Measurements from ENCODE around the gene NUBP1.

NUBP1 gene

DNA sequence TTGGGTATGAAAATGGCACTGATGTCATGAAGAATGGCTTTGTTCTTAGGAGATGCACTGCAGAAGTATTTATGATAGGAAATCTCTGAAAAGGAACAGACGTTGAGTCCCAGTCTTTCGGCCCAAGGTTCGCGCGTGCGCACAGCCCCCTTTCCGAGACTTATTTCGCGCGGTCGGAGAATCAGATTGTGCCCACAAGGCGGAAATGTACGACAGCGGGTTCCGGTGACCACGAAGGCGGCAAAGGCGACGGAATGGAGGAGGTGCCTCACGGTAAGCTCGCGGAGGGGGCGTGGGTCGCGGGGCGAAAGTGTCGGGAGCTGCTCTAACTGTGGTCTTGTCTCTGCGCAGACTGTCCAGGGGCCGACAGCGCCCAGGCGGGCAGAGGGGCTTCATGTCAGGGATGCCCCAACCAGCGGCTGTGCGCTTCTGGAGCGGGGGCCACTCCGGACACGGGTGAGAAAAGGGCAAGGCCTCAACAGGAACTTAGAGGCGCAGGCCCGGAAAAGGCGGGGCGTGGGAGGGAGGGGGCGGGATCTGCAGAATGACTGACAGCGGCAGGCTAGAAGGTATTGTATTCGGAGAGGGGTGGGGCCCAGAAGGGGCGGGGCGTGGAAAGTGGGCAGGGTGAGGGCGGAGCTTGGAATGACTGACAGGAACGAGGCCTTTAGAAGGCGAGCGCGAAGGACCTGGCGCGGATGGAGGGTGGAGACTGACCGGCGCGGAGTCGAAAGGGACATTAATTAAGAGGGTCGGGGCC is at the start of gene NUBP1:
Gene NUBP1, plus strand, starts transcription at position 233 of the 760 bp plus-strand sequence. Its CDS starts 22 bp downstream, at position 255.
- peak within 1 kb of the TSS; percentile 96 for H3K27ac ChIP-seq (ENCODE audit: low read length)
- H3K4me1 ChIP-seq (ENCODE audit: control insufficient read depth, insufficient read depth, low read length), result peaks cover 25% of the 10 kb centered on the region
- no peaks in the 10 kb centered on the region for H3K9me3 ChIP-seq (ENCODE audit: control insufficient read depth in 2 of 2, low read length in 2 of 2)
- peak within 1 kb of the TSS; percentile 78 to 87 for H3K4me3 ChIP-seq (ENCODE audit: low read length in 2 of 2)
- H3K9ac ChIP-seq (ENCODE audit: low read length in 2 of 2), result peak within 1 kb of the TSS; percentile 92 to 93
- H3K27me3 ChIP-seq (ENCODE audit: control insufficient read depth in 1 of 2, insufficient read depth in 2 of 2, low read length in 2 of 2), result no peaks in the 10 kb centered on the region
- peaks cover 4 to 12% of the 10 kb centered on the region in 2 donors for H3K36me3 ChIP-seq (ENCODE audit: control insufficient read depth in 2 of 2, insufficient read depth in 2 of 2, low read length in 2 of 2)

DNA sequence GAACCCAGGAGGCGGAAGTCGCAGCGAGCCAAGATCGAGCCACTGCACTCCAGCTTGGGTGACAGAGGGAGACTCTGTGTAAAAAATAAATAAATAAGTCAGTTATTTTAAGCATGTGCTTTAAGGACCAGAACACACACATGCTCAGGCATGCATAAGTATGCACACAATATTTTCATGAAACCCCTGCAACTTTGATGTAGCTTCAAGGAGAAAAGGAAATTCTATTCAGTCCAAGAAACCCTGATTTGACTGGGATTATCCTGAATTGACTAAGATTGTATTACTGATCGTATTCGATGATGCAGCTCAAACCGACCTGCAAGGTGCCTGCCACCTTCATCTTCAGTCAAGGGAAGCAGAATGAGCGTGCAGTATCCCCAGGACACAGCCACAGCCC is 49.8 kb upstream of the NUBP1 start:
- Histone ChIP-seq H3K27me3 (ENCODE audit: control insufficient read depth in 1 of 2, insufficient read depth in 2 of 2, low read length in 2 of 2) (no peaks in the 10 kb centered on the region), H3K9me3 (ENCODE audit: control insufficient read depth in 2 of 2, low read length in 2 of 2) (no peaks in the 10 kb centered on the region), H3K36me3 (ENCODE audit: control insufficient read depth in 2 of 2, insufficient read depth in 2 of 2, low read length in 2 of 2) (no peaks in the 10 kb centered on the region), H3K4me3 (ENCODE audit: low read length in 2 of 2) (no peak overlapping the region), H3K27ac (ENCODE audit: low read length) (no peak overlapping the region), H3K9ac (ENCODE audit: low read length in 2 of 2) (no peak overlapping the region), H3K4me1 (ENCODE audit: control insufficient read depth, insufficient read depth, low read length) (no peaks in the 10 kb centered on the region)

DNA sequence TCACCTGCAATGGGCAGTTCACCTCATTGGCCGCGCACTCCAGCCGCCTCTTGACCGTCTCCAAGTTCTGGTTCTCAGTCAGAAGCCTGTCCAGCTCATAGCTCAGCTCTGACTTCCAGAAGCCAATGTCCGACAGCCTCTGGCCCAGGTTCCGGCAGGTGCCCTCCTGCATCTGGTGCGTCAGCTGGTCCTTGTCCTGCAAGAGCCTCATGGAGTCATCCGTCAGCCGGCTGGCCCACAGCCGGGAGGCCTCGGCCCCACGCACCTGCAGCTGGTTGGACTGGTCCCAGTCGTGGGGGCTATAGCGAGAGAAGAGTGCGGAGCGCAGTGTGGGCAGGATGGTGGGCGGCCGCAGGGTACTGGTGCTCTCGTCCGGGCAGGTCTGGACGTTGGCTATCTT is 49.3 kb upstream of the NUBP1 start:
- Histone ChIP-seq H3K9me3 (ENCODE audit: control insufficient read depth in 2 of 2, low read length in 2 of 2) (no peaks in the 10 kb centered on the region), H3K9ac (ENCODE audit: low read length in 2 of 2) (no peak overlapping the region), H3K27me3 (ENCODE audit: control insufficient read depth in 1 of 2, insufficient read depth in 2 of 2, low read length in 2 of 2) (no peaks in the 10 kb centered on the region), H3K4me3 (ENCODE audit: low read length in 2 of 2) (no peak overlapping the region), H3K27ac (ENCODE audit: low read length) (no peak overlapping the region), H3K4me1 (ENCODE audit: control insufficient read depth, insufficient read depth, low read length) (no peaks in the 10 kb centered on the region), H3K36me3 (ENCODE audit: control insufficient read depth in 2 of 2, insufficient read depth in 2 of 2, low read length in 2 of 2) (no peaks in the 10 kb centered on the region)

DNA sequence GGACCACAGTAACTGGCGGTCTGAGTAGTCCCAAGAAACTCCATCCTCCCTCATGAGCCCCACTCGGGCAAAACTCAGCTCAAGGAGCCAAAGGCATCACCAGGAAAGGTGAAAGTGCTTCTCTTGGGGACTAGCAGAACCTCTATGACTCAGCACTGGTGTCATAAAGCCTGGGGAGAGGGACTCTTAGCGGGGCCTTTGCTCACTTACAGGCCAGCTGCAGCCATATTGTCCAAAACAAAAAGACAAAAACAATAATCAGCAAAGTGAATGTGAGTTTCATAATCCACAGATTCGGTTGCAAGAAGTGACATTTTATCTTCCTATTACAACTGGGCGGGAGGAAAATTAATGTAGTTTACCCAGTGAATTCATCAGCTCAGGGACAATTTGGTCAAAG is 48.8 kb upstream of the NUBP1 start, which contains the start of gene TEKT5:
Gene TEKT5, minus strand, starts transcription at position 101 of the 400 bp plus-strand sequence. Its CDS starts 57 bp downstream, at position 44.
- H3K4me1 ChIP-seq (ENCODE audit: control insufficient read depth, insufficient read depth, low read length), result no peaks in the 10 kb centered on the region
- no peaks in the 10 kb centered on the region for H3K9me3 ChIP-seq (ENCODE audit: control insufficient read depth in 2 of 2, low read length in 2 of 2)
- no peak within 1 kb of the TSS for H3K27ac ChIP-seq (ENCODE audit: low read length)
- no peak within 1 kb of the TSS for H3K4me3 ChIP-seq (ENCODE audit: low read length in 2 of 2)
- H3K27me3 ChIP-seq (ENCODE audit: control insufficient read depth in 1 of 2, insufficient read depth in 2 of 2, low read length in 2 of 2), result no peaks in the 10 kb centered on the region
- H3K36me3 ChIP-seq (ENCODE audit: control insufficient read depth in 2 of 2, insufficient read depth in 2 of 2, low read length in 2 of 2), result no peaks in the 10 kb centered on the region
- H3K9ac ChIP-seq (ENCODE audit: low read length in 2 of 2), result no peak within 1 kb of the TSS

DNA sequence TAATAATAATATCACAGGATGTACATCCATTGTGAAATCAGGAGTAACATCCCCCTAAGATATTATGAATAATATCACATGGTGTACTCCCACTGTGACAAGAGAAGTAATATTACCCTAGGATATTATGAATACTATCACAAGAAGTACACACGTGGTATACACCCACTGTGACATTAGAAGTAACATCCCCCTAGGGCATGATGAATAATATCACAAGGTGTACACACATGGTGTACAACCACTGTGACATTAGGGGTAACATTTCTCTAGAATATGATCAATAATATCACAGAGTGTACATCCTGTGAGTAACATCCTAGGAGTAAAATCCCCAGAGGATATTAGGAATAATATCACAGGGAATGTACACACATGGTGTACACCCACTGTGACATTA is 43.9 kb upstream of the NUBP1 start:
- H3K9me3 ChIP-seq (ENCODE audit: control insufficient read depth in 2 of 2, low read length in 2 of 2), result no peaks in the 10 kb centered on the region

DNA sequence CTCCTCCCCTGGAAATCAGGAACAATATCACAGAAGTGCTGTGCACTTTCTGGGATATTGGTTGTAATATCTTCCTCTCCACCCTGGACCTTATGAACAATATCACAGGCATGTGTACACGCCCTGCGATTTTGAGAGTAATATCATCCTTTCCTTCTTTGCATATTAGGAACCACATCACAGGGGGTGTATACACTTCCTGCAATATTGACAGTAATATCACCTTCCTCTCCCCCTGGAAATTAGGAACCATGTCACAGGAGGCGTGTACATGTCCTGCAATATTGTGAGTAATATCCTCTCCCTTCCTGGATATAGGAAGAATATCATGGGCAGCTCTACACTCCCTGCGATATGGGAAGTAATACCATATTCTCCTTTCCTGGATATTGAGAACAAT is 34.7 kb upstream of the NUBP1 start:
- H3K27ac ChIP-seq (ENCODE audit: low read length), result no peak overlapping the region
- no peaks in the 10 kb centered on the region for H3K36me3 ChIP-seq (ENCODE audit: control insufficient read depth in 2 of 2, insufficient read depth in 2 of 2, low read length in 2 of 2)
- H3K27me3 ChIP-seq (ENCODE audit: control insufficient read depth in 1 of 2, insufficient read depth in 2 of 2, low read length in 2 of 2), result no peaks in the 10 kb centered on the region
- H3K4me1 ChIP-seq (ENCODE audit: control insufficient read depth, insufficient read depth, low read length), result no peaks in the 10 kb centered on the region
- no peak overlapping the region for H3K4me3 ChIP-seq (ENCODE audit: low read length in 2 of 2)
- H3K9ac ChIP-seq (ENCODE audit: low read length in 2 of 2), result no peak overlapping the region
- no peaks in the 10 kb centered on the region for H3K9me3 ChIP-seq (ENCODE audit: control insufficient read depth in 2 of 2, low read length in 2 of 2)

More for the DNA sequence above, 43.9 kb upstream of the NUBP1 start:
- Histone ChIP-seq H3K27ac (ENCODE audit: low read length) (no peak overlapping the region), H3K27me3 (ENCODE audit: control insufficient read depth in 1 of 2, insufficient read depth in 2 of 2, low read length in 2 of 2) (no peaks in the 10 kb centered on the region), H3K4me3 (ENCODE audit: low read length in 2 of 2) (no peak overlapping the region), H3K9ac (ENCODE audit: low read length in 2 of 2) (no peak overlapping the region), H3K4me1 (ENCODE audit: control insufficient read depth, insufficient read depth, low read length) (no peaks in the 10 kb centered on the region), H3K36me3 (ENCODE audit: control insufficient read depth in 2 of 2, insufficient read depth in 2 of 2, low read length in 2 of 2) (no peaks in the 10 kb centered on the region)

DNA sequence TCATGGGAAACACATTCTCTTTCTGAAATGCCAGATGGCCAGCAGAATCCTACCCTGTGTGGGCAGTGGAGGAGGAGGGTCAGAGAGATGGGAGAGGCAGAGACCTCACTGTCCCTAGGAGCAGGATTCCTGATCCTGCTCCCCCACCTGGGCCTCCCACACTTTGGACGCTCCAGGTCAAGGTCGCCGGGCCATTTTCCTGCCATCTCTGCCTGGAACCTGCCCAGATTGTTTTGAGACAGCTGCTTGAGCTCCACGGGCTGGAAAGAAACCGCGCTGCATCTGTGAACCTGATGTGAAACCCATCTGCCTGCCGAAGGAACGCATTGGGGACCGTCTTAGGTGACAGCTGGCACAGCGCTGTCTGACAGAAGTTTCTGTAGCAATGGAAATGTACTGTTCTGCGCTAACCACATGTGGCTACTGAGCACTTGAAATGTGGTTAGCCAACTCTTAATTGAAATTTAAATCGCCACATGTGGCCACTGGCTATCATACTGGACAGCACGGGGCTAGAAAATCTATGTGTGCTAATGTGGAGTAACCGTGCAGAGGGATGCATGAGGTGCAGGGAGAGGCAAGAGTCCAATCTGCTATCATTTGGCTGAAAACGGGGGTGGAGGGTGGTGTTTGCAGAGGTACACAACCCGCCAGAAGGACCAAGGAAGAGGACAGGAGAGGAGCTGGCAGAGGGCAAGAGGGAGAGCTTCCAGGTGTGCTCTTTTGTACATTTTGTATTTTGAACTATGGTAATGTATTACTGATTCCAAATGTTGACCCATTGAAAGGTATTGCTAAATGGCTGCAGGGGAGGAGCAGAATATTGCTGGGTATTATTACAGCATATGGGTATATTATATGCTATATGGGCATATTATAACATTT is 15.4 kb upstream of the NUBP1 start:
- H3K36me3 ChIP-seq (ENCODE audit: control insufficient read depth in 2 of 2, insufficient read depth in 2 of 2, low read length in 2 of 2), result no peaks in the 10 kb centered on the region
- no peaks in the 10 kb centered on the region for H3K27me3 ChIP-seq (ENCODE audit: control insufficient read depth in 1 of 2, insufficient read depth in 2 of 2, low read length in 2 of 2)
- no peaks in the 10 kb centered on the region for H3K9me3 ChIP-seq (ENCODE audit: control insufficient read depth in 2 of 2, low read length in 2 of 2)
- H3K9ac ChIP-seq (ENCODE audit: low read length in 2 of 2), result no peak overlapping the region
- no peaks in the 10 kb centered on the region for H3K4me1 ChIP-seq (ENCODE audit: control insufficient read depth, insufficient read depth, low read length)
- no peak overlapping the region for H3K4me3 ChIP-seq (ENCODE audit: low read length in 2 of 2)
- no peak overlapping the region for H3K27ac ChIP-seq (ENCODE audit: low read length)

DNA sequence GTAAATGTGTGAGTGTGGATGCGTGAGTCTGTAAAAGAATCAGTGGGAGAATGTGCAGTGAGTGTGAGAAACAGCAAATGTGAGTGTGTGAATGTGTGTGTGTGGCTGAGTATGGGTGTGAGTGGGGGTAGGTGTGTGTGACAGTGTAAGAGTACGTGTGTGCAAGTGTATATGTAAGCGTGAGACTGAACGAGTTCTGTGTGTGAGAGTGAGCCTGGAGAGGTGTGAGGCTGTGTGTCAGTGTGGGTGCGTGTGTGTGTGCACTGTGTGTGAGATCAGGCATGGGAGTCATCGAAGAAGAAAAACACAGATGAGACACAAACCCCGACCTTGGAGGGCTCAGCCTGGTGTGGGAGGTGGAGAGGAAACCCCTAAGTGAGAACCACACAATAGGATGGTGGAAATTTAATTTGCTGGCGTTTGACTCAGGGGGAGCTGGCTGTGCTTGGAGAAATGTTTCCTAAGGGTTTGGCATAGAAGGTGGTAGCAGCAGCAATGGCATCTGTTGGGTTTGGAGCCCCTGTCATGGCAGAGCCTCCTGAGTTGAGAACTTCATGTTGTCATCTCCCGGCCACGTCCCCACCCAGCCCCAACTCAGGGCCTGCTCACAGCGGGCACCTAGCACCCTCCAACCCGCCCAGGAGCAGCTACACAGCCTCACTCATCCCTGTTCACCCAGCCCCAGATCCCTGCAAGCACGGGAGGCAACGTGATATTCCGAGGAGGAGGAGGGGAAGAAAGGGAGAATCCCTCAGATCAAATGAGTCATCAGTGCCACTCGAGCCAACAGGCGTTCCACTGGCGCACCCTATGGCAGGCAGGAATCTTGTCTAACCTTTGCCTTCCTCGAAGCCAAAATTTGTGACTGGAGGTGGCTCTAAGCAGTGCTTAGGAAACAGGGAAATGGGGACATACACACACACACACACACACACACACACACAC is 14.3 kb upstream of the NUBP1 start:
- no peak overlapping the region for H3K27ac ChIP-seq (ENCODE audit: low read length)
- H3K4me1 ChIP-seq (ENCODE audit: control insufficient read depth, insufficient read depth, low read length), result no peaks in the 10 kb centered on the region
- no peak overlapping the region for H3K9ac ChIP-seq (ENCODE audit: low read length in 2 of 2)
- no peak overlapping the region for H3K4me3 ChIP-seq (ENCODE audit: low read length in 2 of 2)
- no peaks in the 10 kb centered on the region for H3K36me3 ChIP-seq (ENCODE audit: control insufficient read depth in 2 of 2, insufficient read depth in 2 of 2, low read length in 2 of 2)
- H3K27me3 ChIP-seq (ENCODE audit: control insufficient read depth in 1 of 2, insufficient read depth in 2 of 2, low read length in 2 of 2), result no peaks in the 10 kb centered on the region
- no peaks in the 10 kb centered on the region for H3K9me3 ChIP-seq (ENCODE audit: control insufficient read depth in 2 of 2, low read length in 2 of 2)

DNA sequence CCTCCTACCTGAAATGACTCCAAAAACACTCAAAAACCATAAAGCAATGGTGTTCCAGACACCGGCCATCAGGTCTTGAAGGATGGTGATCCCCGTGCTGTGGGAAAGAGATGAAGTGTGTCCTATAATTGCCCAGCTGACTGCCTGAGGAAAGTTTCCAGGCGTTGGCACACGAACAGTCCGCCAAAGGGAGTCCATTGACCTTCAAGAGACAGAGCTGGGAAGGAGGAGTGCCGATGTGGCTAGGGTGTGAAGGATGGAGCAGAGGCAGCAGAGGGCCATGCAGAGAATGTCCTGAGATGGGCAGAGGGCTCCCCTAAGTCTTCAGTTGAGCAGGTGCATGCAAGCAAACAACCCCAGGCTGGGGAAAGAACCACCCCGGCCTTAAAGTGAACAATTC is 11.9 kb upstream of the NUBP1 start:
- H3K27me3 ChIP-seq (ENCODE audit: control insufficient read depth in 1 of 2, insufficient read depth in 2 of 2, low read length in 2 of 2), result no peaks in the 10 kb centered on the region
- H3K9ac ChIP-seq (ENCODE audit: low read length in 2 of 2), result no peak overlapping the region
- no peaks in the 10 kb centered on the region for H3K9me3 ChIP-seq (ENCODE audit: control insufficient read depth in 2 of 2, low read length in 2 of 2)
- H3K27ac ChIP-seq (ENCODE audit: low read length), result no peak overlapping the region
- H3K36me3 ChIP-seq (ENCODE audit: control insufficient read depth in 2 of 2, insufficient read depth in 2 of 2, low read length in 2 of 2), result no peaks in the 10 kb centered on the region
- no peak overlapping the region for H3K4me3 ChIP-seq (ENCODE audit: low read length in 2 of 2)
- H3K4me1 ChIP-seq (ENCODE audit: control insufficient read depth, insufficient read depth, low read length), result no peaks in the 10 kb centered on the region

DNA sequence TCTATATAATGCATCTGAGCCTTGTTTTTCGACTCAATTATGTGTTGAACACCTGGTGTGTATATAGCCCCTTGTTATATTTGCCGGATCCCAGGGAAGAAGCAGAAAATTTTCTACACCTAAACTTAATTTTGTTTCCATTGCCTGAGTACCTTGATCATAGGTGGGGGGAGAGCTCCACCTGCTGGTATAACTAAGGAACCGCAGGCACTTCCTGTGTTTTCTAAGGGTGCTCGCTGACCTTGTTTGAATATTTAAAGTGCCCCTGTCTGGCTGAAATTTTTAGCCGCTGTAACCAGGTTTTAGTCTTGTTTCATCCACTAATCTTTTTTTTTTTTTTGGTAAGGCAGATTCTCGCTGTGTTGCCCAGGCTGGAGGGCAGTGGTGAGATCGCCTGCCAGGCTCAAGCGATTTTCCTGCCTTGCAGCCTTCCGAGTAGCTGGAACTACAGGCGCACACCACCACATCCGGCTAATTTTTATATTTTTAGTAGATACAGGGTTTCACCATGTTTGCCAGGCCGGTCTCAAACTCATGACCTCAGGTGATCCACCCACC is 6.5 kb upstream of the NUBP1 start:
- peak overlapping the region; percentile 29 to 49 for H3K9ac ChIP-seq (ENCODE audit: low read length in 2 of 2)
- peak overlapping the region; percentile 40 to 56 for H3K4me3 ChIP-seq (ENCODE audit: low read length in 2 of 2)
- H3K27me3 ChIP-seq (ENCODE audit: control insufficient read depth in 1 of 2, insufficient read depth in 2 of 2, low read length in 2 of 2), result no peaks in the 10 kb centered on the region
- peak overlapping the region; percentile 24 for H3K27ac ChIP-seq (ENCODE audit: low read length)
- no peaks in the 10 kb centered on the region for H3K9me3 ChIP-seq (ENCODE audit: control insufficient read depth in 2 of 2, low read length in 2 of 2)
- no peaks in the 10 kb centered on the region for H3K36me3 ChIP-seq (ENCODE audit: control insufficient read depth in 2 of 2, insufficient read depth in 2 of 2, low read length in 2 of 2)
- peaks cover 13% of the 10 kb centered on the region for H3K4me1 ChIP-seq (ENCODE audit: control insufficient read depth, insufficient read depth, low read length)
